ENCODE data around the gene MPZL3. TPM values are rescaled to one million over a fixed set of nuclear protein-coding genes. Genes with fewer than 3 reads are reported as not detected.

MPZL3 gene
- total and polyA plus RNA-seq, 12 donors, result 0.28 to 3.2 (median 0.85) TPM

- Histone ChIP-seq H3K4me1 (replicated peaks in 1 of 2) (no peaks in the 10 kb centered on the region), H3K4me3 (no peak overlapping the region), H3K27me3 (peaks cover 5% of the 10 kb centered on the region), H3K27ac (no peak overlapping the region), H3K9me3 (replicated peaks in 1 of 3) (no peaks in the 10 kb centered on the region), H3K36me3 (replicated peaks in 1 of 2) (no peaks in the 10 kb centered on the region)
- no peak for DNase-seq
- WGBS, 4 donors, result 43 to 73% (median 60%) methylated on average over 1 of the region's 1 CpG
- intact Hi-C loops (cut with DNase I), result no loop called here
- TF ChIP-seq CTCF (IDR thresholded peaks at IDR 0.05) (no peak), POLR2A (IDR thresholded peaks at IDR 0.05) (no peak)
These were observed 24.3 kb upstream of the MPZL3 start for GRCh38 chr11:118276422-118276821.

GRCh38 chr11:118275176-118275575 is 23.0 kb upstream of the MPZL3 start:
- peak overlapping the region in 1 of 5 donors; percentile 36 for H3K27ac ChIP-seq
- WGBS, 4 donors, result 40 to 61% (median 53%) methylated on average over 4 of the region's 4 CpGs

GRCh38 chr11:118274186-118274585 is 22.0 kb upstream of the MPZL3 start:
- H3K4me3 ChIP-seq, result no peak overlapping the region
- WGBS, 4 donors, result 78 to 92% (median 88%) methylated on average over 2 of the region's 2 CpGs
- TF ChIP-seq POLR2A (IDR thresholded peaks at IDR 0.05) (no peak), CTCF (IDR thresholded peaks at IDR 0.05) (no peak)
- H3K27me3 ChIP-seq, result no peaks in the 10 kb centered on the region
- H3K9me3 ChIP-seq (replicated peaks in 1 of 3), result no peaks in the 10 kb centered on the region
- H3K4me1 ChIP-seq (replicated peaks in 1 of 2), result no peaks in the 10 kb centered on the region
- no peaks in the 10 kb centered on the region for H3K36me3 ChIP-seq (replicated peaks in 1 of 2)
- intact Hi-C loops (cut with DNase I), result no loop called here
- no peak for DNase-seq
- H3K27ac ChIP-seq, result no peak overlapping the region

More at GRCh38 chr11:118275176-118275575, 23.0 kb upstream of the MPZL3 start:
- intact Hi-C loops (cut with DNase I), result no loop called here
- Histone ChIP-seq H3K4me3 (no peak overlapping the region), H3K9me3 (replicated peaks in 1 of 3) (no peaks in the 10 kb centered on the region), H3K36me3 (replicated peaks in 1 of 2) (no peaks in the 10 kb centered on the region), H3K27me3 (peaks cover 5% of the 10 kb centered on the region), H3K4me1 (replicated peaks in 1 of 2) (no peaks in the 10 kb centered on the region)
- no peak for TF ChIP-seq POLR2A (IDR thresholded peaks at IDR 0.05)
- DNase-seq, result no peak

GRCh38 chr11:118272001-118272400 is 19.8 kb upstream of the MPZL3 start:
- no peak overlapping the region for H3K27ac ChIP-seq
- TF ChIP-seq CTCF (IDR thresholded peaks at IDR 0.05) (no peak), POLR2A (IDR thresholded peaks at IDR 0.05) (no peak)
- 45 to 62% (median 53%) methylated on average over 2 of the region's 2 CpGs for WGBS, 4 donors
- H3K4me1 ChIP-seq (replicated peaks in 1 of 2), result no peaks in the 10 kb centered on the region
- H3K36me3 ChIP-seq (replicated peaks in 1 of 2), result no peaks in the 10 kb centered on the region
- H3K27me3 ChIP-seq, result no peaks in the 10 kb centered on the region
- DNase-seq, result no peak
- H3K9me3 ChIP-seq (replicated peaks in 1 of 3), result no peaks in the 10 kb centered on the region
- intact Hi-C loops (cut with DNase I), result no loop called here
- no peak overlapping the region for H3K4me3 ChIP-seq

- Histone ChIP-seq H3K36me3 (replicated peaks in 1 of 2) (no peaks in the 10 kb centered on the region), H3K27me3 (peaks cover 17% of the 10 kb centered on the region), H3K4me1 (replicated peaks in 1 of 2) (peaks cover 0 to 9% of the 10 kb centered on the region in 2 donors), H3K9me3 (replicated peaks in 1 of 3) (no peaks in the 10 kb centered on the region), H3K4me3 (no peak overlapping the region), H3K27ac (no peak overlapping the region)
- intact Hi-C loops (cut with DNase I), result no loop called here
- no peak for DNase-seq
- no peak for TF ChIP-seq CTCF (IDR thresholded peaks at IDR 0.05)
- no peak for TF ChIP-seq POLR2A (IDR thresholded peaks at IDR 0.05)
- WGBS, 4 donors, result 57 to 74% (median 67%) methylated on average over 4 of the region's 4 CpGs
These were observed 15.3 kb upstream of the MPZL3 start for GRCh38 chr11:118267486-118267885.

Data from adrenal gland (tissue), 12 donors.